GM12801 (cell line): ENCODE results near the gene MDM4.

ENCODE experiments used
- CTCF ChIP-seq: IDR thresholded peaks from one replicate; pipeline ENCODE4 v1.5.1; 2011; ENCODE audit warnings: control low read depth; ENCODE audit not compliant: insufficient read length; ENCODE audit errors: extremely low read depth

Gene MDM4

GRCh38 chr1:204576422-204576821 is 60.2 kb downstream of the MDM4 start:
- no peak for TF ChIP-seq CTCF

- no peak for TF ChIP-seq CTCF
Observed at GRCh38 chr1:204577794-204578478, 61.7 kb downstream of the MDM4 start.

GRCh38 chr1:204578867-204579664 is 62.9 kb downstream of the MDM4 start:
- no peak for TF ChIP-seq CTCF

- no peak for TF ChIP-seq CTCF
Observed at GRCh38 chr1:204579681-204580080, 63.5 kb downstream of the MDM4 start.

- no peak for TF ChIP-seq CTCF
Observed at GRCh38 chr1:204580862-204581261, 64.7 kb downstream of the MDM4 start.

GRCh38 chr1:204581759-204582158 is 65.6 kb downstream of the MDM4 start:
- no peak for TF ChIP-seq CTCF

- no peak for TF ChIP-seq CTCF
Observed at GRCh38 chr1:204583909-204584632, 67.9 kb downstream of the MDM4 start.
